K562 (cell line): Measurements from ENCODE around the gene LMBR1. TPM values are rescaled to one million over a fixed set of nuclear protein-coding genes. Genes with fewer than 3 reads are reported as not detected.
A peak's percentile ranks its signal among the peaks of the same experiment; 100 is the strongest.

Experiments
- CBX1 ChIP-seq: sonication (generic); IDR thresholded peaks from 2 replicates; pipeline ENCODE4 v1.6.1; 2016; ENCODE audit warnings: antibody characterized with exemption, low read depth, mild to moderate bottlenecking
- HMG20B ChIP-seq: fragments of 250-450 bp; sonication (Bioruptor Pico); IDR thresholded peaks from 2 replicates; pipeline ENCODE4 v1.5.0; 2021; ENCODE audit warnings: mild to moderate bottlenecking
- KDM2B ChIP-seq: fragments of 250-450 bp; sonication (Bioruptor Pico); IDR thresholded peaks from 2 replicates; pipeline ENCODE4 v1.8.0; 2021; ENCODE audit warnings: mild to moderate bottlenecking, moderate library complexity
- MEIS2 ChIP-seq: fragments of 450-650 bp; IDR thresholded peaks from 2 replicates; pipeline ENCODE4 v1.6.1; 2014; ENCODE audit warnings: mild to moderate bottlenecking; ENCODE audit not compliant: partially characterized antibody
- POLR2B ChIP-seq: fragments of 450-650 bp; IDR thresholded peaks from 2 replicates; pipeline ENCODE4 v1.6.1; 2018; ENCODE audit warnings: low read depth; ENCODE audit not compliant: partially characterized antibody
- PTRF ChIP-seq: fragments of 450-650 bp; IDR thresholded peaks from 2 replicates; pipeline ENCODE4 v1.6.1; 2016; ENCODE audit warnings: mild to moderate bottlenecking, missing genetic modification characterization, missing compliant biosample characterization
- RBBP5 ChIP-seq: fragments of 200-600 bp; sonication (generic); IDR thresholded peaks from 2 replicates; pipeline ENCODE4 v1.6.1; 2012; ENCODE audit warnings: borderline replicate concordance, mild to moderate bottlenecking, low read length, control low read depth, inconsistent platforms; ENCODE audit not compliant: insufficient read depth, poor library complexity, severe bottlenecking
- SIRT6 ChIP-seq: IDR thresholded peaks from one replicate; pipeline ENCODE4 v1.6.1; 2012; ENCODE audit warnings: low read depth, mild to moderate bottlenecking, control low read depth, inconsistent platforms, low read length, moderate library complexity
- TAL1 ChIP-seq: fragments of 450-650 bp; IDR thresholded peaks from 2 replicates; pipeline ENCODE4 v1.6.1; 2016; ENCODE audit warnings: mild to moderate bottlenecking
- ZFPM2 ChIP-seq: fragments of 250-450 bp; sonication (Bioruptor Pico); IDR thresholded peaks from 2 replicates; pipeline ENCODE4 v1.5.1; 2022; ENCODE audit warnings: mild to moderate bottlenecking
- ZNF347 ChIP-seq: fragments of 450-650 bp; formaldehyde crosslinking; IDR thresholded peaks from 2 replicates; pipeline ENCODE4 v1.4.0; 2020; ENCODE audit warnings: low read depth, mild to moderate bottlenecking, moderate library complexity
- ZNF764 ChIP-seq: fragments of 250-450 bp; sonication (Bioruptor Pico); IDR thresholded peaks from 2 replicates; pipeline ENCODE4 v1.4.0; 2020; ENCODE audit warnings: low read depth, mild to moderate bottlenecking, moderate library complexity
- ZNF766 ChIP-seq: fragments of 200-800 bp; sonication (Bioruptor generic); conservative IDR thresholded peaks from 2 replicates; pipeline ENCODE4 v1.6.1; 2016; ENCODE audit warnings: missing genetic modification characterization, missing compliant biosample characterization
- polyA plus RNA-seq, 8 experiments: library from polyadenylated mRNA; depleted of rRNA in 4 of 8; stranded (reverse) in 5 of 8; unstranded in 3 of 8; fragments of >200 nt; fragmentation: Nextera tagmentation in 2 of 8; fragmentation: Illumina TruSeq in 1 of 8; extraction: Ambion mirVana in 2 of 8; extraction: Trizol in 1 of 8; gene quantifications; 2 replicates each; pipeline versions ENCODE4 v1.2.1 to v1.2.3, GENCODE V29; 2011 to 2014; ENCODE audit warnings: inconsistent platforms in 1 of 8, missing spikeins in 1 of 8
- total RNA-seq, 7 experiments: library from RNA; depleted of rRNA in 6 of 7; stranded (reverse); fragments of >200 nt in 6 of 7; fragmentation: Illumina TruSeq in 2 of 7; extraction: Trizol in 2 of 7; gene quantifications; 2 replicates each; pipeline versions ENCODE4 v1.2.1 to v1.2.3, GENCODE V29; 2011 to 2021; ENCODE audit warnings: low replicate concordance in 1 of 7
- TF ChIP-seq, protein P1 (sequence below): fragments of 450-650 bp; formaldehyde crosslinking; IDR thresholded peaks from 2 replicates; pipeline ENCODE4 v1.4.0; 2022; ENCODE audit warnings: mild to moderate bottlenecking, moderate library complexity
- TF ChIP-seq, protein P2 (sequence below), 2 experiments: fragments of 150-350 bp in 1 of 2; IDR thresholded peaks; 2 replicates each; pipeline ENCODE4 v1.6.1; 2012 to 2016; ENCODE audit warnings: low read depth in 2 of 2, low read length in 2 of 2, mild to moderate bottlenecking in 1 of 2, moderate library complexity in 1 of 2
- TF ChIP-seq, protein P3 (sequence below): fragments of 450-650 bp; formaldehyde crosslinking; IDR thresholded peaks from 2 replicates; pipeline ENCODE4 v1.4.0; 2020; ENCODE audit warnings: mild to moderate bottlenecking, moderate library complexity
- TF ChIP-seq, protein P4 (sequence below): sonication (generic); formaldehyde crosslinking; IDR thresholded peaks from 2 replicates; pipeline ENCODE4 v1.5.0; 2020; ENCODE audit warnings: missing genetic modification reagents
- TF ChIP-seq, protein P5 (sequence below): fragments of 250-450 bp; sonication (Bioruptor Pico); IDR thresholded peaks from 2 replicates; pipeline ENCODE4 v1.5.0; 2021; ENCODE audit warnings: mild to moderate bottlenecking, borderline replicate concordance

LMBR1 gene
- total and polyA plus RNA-seq, 9 of the 15 experiments (the other 6 are each of a cell fraction or from before 2014, with no cell fraction given), result 7.7 to 90.0 (median 59.9) TPM

DNA sequence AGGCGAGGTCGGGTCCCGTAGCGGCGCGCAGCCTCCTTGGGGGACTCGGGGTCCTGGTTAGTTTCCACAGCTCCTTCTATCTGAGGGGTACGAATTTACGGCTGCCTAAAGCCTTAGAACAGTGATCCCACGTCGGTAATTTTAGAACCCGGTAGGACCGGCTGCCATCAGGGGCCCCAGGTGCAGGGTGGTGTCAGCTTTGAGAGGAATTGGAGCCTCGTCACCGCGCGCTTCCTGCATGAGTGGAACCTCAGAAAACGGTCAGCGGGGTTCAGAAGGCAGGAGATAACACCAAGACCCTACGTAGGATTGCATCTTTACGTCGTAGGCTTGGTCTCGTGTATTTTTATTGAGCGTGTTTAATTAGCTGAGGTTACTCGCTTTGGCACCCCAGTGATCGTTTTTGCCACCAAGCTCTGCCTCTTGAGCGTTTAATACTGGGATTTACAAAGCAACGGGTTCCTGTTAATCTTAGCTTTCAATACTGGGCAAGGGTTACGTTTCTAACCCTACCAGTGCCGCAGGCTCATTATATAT, 252.0 kb downstream of the LMBR1 start (continued):
- TF ChIP-seq, protein P1, sequence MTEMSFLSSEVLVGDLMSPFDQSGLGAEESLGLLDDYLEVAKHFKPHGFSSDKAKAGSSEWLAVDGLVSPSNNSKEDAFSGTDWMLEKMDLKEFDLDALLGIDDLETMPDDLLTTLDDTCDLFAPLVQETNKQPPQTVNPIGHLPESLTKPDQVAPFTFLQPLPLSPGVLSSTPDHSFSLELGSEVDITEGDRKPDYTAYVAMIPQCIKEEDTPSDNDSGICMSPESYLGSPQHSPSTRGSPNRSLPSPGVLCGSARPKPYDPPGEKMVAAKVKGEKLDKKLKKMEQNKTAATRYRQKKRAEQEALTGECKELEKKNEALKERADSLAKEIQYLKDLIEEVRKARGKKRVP (CRISPR knock-in tag), result no peak
- TF ChIP-seq RBBP5 (peak; percentile 49), POLR2B (no peak), PTRF (tag) (no peak), SIRT6 (no peak), ZNF766 (CRISPR knock-in tag) (no peak), ZFPM2 (no peak), HMG20B (no peak), ZNF764 (no peak), ZNF347 (CRISPR knock-in tag) (no peak), CBX1 (no peak), KDM2B (CRISPR knock-in tag) (0 out of 2 replicates have a peak, but pooled peaks have one; percentile 27), TAL1 (no peak; the same call in 1 of the 2 replicates), MEIS2 (no peak)
- TF ChIP-seq, protein P2, sequence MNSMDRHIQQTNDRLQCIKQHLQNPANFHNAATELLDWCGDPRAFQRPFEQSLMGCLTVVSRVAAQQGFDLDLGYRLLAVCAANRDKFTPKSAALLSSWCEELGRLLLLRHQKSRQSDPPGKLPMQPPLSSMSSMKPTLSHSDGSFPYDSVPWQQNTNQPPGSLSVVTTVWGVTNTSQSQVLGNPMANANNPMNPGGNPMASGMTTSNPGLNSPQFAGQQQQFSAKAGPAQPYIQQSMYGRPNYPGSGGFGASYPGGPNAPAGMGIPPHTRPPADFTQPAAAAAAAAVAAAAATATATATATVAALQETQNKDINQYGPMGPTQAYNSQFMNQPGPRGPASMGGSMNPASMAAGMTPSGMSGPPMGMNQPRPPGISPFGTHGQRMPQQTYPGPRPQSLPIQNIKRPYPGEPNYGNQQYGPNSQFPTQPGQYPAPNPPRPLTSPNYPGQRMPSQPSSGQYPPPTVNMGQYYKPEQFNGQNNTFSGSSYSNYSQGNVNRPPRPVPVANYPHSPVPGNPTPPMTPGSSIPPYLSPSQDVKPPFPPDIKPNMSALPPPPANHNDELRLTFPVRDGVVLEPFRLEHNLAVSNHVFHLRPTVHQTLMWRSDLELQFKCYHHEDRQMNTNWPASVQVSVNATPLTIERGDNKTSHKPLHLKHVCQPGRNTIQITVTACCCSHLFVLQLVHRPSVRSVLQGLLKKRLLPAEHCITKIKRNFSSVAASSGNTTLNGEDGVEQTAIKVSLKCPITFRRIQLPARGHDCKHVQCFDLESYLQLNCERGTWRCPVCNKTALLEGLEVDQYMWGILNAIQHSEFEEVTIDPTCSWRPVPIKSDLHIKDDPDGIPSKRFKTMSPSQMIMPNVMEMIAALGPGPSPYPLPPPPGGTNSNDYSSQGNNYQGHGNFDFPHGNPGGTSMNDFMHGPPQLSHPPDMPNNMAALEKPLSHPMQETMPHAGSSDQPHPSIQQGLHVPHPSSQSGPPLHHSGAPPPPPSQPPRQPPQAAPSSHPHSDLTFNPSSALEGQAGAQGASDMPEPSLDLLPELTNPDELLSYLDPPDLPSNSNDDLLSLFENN (IDR thresholded peaks at IDR 0.05; ENCODE audit: low read depth in 2 of 2, low read length in 2 of 2), result no peak
- TF ChIP-seq, protein P3, sequence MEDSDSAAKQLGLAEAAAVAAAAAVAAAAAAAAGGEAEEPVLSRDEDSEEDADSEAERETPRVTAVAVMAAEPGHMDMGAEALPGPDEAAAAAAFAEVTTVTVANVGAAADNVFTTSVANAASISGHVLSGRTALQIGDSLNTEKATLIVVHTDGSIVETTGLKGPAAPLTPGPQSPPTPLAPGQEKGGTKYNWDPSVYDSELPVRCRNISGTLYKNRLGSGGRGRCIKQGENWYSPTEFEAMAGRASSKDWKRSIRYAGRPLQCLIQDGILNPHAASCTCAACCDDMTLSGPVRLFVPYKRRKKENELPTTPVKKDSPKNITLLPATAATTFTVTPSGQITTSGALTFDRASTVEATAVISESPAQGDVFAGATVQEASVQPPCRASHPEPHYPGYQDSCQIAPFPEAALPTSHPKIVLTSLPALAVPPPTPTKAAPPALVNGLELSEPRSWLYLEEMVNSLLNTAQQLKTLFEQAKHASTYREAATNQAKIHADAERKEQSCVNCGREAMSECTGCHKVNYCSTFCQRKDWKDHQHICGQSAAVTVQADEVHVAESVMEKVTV (CRISPR knock-in tag), result no peak
- TF ChIP-seq, protein P4, sequence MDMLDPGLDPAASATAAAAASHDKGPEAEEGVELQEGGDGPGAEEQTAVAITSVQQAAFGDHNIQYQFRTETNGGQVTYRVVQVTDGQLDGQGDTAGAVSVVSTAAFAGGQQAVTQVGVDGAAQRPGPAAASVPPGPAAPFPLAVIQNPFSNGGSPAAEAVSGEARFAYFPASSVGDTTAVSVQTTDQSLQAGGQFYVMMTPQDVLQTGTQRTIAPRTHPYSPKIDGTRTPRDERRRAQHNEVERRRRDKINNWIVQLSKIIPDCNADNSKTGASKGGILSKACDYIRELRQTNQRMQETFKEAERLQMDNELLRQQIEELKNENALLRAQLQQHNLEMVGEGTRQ (CRISPR knock-in tag), result no peak
- TF ChIP-seq, protein P5, sequence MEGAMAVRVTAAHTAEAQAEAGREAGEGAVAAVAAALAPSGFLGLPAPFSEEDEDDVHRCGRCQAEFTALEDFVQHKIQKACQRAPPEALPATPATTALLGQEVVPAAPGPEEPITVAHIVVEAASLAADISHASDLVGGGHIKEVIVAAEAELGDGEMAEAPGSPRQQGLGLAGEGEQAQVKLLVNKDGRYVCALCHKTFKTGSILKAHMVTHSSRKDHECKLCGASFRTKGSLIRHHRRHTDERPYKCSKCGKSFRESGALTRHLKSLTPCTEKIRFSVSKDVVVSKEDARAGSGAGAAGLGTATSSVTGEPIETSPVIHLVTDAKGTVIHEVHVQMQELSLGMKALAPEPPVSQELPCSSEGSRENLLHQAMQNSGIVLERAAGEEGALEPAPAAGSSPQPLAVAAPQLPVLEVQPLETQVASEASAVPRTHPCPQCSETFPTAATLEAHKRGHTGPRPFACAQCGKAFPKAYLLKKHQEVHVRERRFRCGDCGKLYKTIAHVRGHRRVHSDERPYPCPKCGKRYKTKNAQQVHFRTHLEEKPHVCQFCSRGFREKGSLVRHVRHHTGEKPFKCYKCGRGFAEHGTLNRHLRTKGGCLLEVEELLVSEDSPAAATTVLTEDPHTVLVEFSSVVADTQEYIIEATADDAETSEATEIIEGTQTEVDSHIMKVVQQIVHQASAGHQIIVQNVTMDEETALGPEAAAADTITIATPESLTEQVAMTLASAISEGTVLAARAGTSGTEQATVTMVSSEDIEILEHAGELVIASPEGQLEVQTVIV (CRISPR knock-in tag), result no peak
